ENCODE data around the gene PAWR.

The PAWR gene

GRCh38 chr12:79555028-79555925 is 135.5 kb downstream of the PAWR start:
- TF ChIP-seq CTCF (IDR thresholded peaks at IDR 0.05; ENCODE audit: low read depth, low read length) = peak; percentile 71
- peak; percentile 81 to 86 for DNase-seq (ENCODE audit: low read depth in 2 of 2)
- H3K4me3 ChIP-seq (replicated peaks in 1 of 2; ENCODE audit: low read depth in 2 of 2, low read length in 2 of 2) = no peak overlapping the region

- no peak for DNase-seq (ENCODE audit: low read depth in 2 of 2)
- no peak for TF ChIP-seq CTCF (IDR thresholded peaks at IDR 0.05; ENCODE audit: low read depth, low read length)
- no peak overlapping the region for H3K4me3 ChIP-seq (replicated peaks in 1 of 2; ENCODE audit: low read depth in 2 of 2, low read length in 2 of 2)
These were observed 136.7 kb downstream of the PAWR start for GRCh38 chr12:79553863-79554574.

GRCh38 chr12:79552192-79552591 is 138.6 kb downstream of the PAWR start:
- no peak for TF ChIP-seq CTCF (IDR thresholded peaks at IDR 0.05; ENCODE audit: low read depth, low read length)
- DNase-seq (ENCODE audit: low read depth in 2 of 2) = peak in 1 of 2 donors; percentile 51
- no peak overlapping the region for H3K4me3 ChIP-seq (replicated peaks in 1 of 2; ENCODE audit: low read depth in 2 of 2, low read length in 2 of 2)

GRCh38 chr12:79549531-79550271 is 141.1 kb downstream of the PAWR start:
- TF ChIP-seq CTCF (IDR thresholded peaks at IDR 0.05; ENCODE audit: low read depth, low read length) = no peak
- DNase-seq (ENCODE audit: low read depth in 2 of 2) = peak; percentile 35 to 75
- H3K4me3 ChIP-seq (replicated peaks in 1 of 2; ENCODE audit: low read depth in 2 of 2, low read length in 2 of 2) = no peak overlapping the region

- no peak for DNase-seq (ENCODE audit: low read depth in 2 of 2)
- no peak overlapping the region for H3K4me3 ChIP-seq (replicated peaks in 1 of 2; ENCODE audit: low read depth in 2 of 2, low read length in 2 of 2)
- no peak for TF ChIP-seq CTCF (IDR thresholded peaks at IDR 0.05; ENCODE audit: low read depth, low read length)
These were observed 142.2 kb downstream of the PAWR start for GRCh38 chr12:79548610-79548924.

- TF ChIP-seq CTCF (IDR thresholded peaks at IDR 0.05; ENCODE audit: low read depth, low read length) = peak; percentile 71
- no peak overlapping the region for H3K4me3 ChIP-seq (replicated peaks in 1 of 2; ENCODE audit: low read depth in 2 of 2, low read length in 2 of 2)
- peak; percentile 79 to 87 for DNase-seq (ENCODE audit: low read depth in 2 of 2)
These were observed 142.8 kb downstream of the PAWR start for GRCh38 chr12:79547735-79548609.

All from cardiac fibroblast (primary cell).